PC-9 (cell line): ENCODE data around the gene GTPBP6.

Experiments
- EZH2 ChIP-seq: fragments of 200-600 bp; sonication (generic); IDR thresholded peaks from 2 replicates; pipeline ENCODE4 v1.8.0; 2017; ENCODE audit warnings: antibody characterized with exemption, low read depth
- TF ChIP-seq, protein P1 (sequence below): fragments of 200-600 bp; sonication (generic); conservative IDR thresholded peaks from 2 replicates; pipeline ENCODE4 v1.6.1; 2017; ENCODE audit warnings: mixed run types, antibody characterized with exemption, mild to moderate bottlenecking, moderate library complexity

DNA sequence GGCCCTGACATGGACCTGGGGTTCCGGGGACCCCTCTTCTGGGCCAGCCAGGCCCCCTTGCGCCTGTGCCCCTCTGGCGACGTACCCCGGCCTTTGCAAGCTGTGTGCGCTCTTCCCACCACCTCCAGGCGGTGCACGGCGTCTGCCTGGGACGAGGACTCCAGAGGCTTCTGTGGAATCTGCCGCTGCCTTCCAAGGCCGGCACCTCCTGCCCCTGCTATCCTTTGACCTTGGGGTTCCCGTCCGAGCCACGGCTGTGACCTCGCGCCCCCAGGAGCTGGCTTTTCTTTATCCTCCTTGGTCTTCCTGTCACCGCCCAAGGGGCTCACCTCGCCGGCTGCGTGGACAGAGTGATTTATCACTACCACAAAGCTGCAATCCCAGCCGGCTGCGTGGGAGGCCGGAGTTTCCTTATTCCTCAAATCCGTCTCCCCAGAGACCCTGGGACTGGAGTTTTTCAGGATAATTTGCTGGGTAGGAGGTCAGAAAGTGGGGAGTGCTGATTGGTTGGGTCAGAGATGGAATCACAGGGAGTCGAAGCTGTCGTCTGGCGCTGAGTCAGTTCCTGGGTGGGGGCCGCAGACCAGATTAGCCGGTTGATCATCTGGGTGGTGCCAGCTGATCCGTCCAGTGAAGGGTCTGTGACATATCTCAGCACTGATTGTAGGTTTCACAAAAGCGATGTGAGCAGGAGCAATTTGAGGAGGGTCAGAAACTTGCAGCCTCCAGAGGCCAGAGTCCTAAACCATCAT is 57.3 kb downstream of the GTPBP6 start:
- TF ChIP-seq, protein P1, sequence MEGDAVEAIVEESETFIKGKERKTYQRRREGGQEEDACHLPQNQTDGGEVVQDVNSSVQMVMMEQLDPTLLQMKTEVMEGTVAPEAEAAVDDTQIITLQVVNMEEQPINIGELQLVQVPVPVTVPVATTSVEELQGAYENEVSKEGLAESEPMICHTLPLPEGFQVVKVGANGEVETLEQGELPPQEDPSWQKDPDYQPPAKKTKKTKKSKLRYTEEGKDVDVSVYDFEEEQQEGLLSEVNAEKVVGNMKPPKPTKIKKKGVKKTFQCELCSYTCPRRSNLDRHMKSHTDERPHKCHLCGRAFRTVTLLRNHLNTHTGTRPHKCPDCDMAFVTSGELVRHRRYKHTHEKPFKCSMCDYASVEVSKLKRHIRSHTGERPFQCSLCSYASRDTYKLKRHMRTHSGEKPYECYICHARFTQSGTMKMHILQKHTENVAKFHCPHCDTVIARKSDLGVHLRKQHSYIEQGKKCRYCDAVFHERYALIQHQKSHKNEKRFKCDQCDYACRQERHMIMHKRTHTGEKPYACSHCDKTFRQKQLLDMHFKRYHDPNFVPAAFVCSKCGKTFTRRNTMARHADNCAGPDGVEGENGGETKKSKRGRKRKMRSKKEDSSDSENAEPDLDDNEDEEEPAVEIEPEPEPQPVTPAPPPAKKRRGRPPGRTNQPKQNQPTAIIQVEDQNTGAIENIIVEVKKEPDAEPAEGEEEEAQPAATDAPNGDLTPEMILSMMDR = no peak
- no peak for TF ChIP-seq EZH2
